Measurements from ENCODE around the gene CARMIL1.

DNA sequence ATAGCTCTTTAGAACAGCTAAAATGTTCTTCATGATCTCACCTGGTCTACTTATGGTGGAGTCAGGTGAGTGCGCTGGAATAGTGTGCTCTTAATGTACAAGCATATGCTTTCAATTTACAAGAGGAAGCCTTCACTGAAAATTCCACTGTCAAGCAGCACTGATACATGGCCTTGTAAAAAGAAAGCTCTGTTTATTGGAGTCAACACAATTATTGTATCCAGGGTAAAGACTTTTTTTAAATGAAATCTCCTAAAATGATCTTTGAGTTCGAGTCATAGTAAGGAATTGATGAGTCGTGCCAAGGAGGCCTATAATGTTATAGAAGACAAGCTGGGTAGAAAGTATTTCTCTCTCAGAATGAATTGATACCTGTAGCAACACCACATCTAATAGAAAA, 41.6 kb upstream of the CARMIL1 start:
- TF ChIP-seq, protein P1, sequence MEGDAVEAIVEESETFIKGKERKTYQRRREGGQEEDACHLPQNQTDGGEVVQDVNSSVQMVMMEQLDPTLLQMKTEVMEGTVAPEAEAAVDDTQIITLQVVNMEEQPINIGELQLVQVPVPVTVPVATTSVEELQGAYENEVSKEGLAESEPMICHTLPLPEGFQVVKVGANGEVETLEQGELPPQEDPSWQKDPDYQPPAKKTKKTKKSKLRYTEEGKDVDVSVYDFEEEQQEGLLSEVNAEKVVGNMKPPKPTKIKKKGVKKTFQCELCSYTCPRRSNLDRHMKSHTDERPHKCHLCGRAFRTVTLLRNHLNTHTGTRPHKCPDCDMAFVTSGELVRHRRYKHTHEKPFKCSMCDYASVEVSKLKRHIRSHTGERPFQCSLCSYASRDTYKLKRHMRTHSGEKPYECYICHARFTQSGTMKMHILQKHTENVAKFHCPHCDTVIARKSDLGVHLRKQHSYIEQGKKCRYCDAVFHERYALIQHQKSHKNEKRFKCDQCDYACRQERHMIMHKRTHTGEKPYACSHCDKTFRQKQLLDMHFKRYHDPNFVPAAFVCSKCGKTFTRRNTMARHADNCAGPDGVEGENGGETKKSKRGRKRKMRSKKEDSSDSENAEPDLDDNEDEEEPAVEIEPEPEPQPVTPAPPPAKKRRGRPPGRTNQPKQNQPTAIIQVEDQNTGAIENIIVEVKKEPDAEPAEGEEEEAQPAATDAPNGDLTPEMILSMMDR (IDR thresholded peaks at IDR 0.05) = no peak
- no peak for TF ChIP-seq EP300 (IDR thresholded peaks at IDR 0.05)
